Activated T-cell treated with anti-CD3 and anti-CD28 coated beads, Interleukin-2, amount 50 U/mL, for 24 hours (primary cell): ENCODE measurements around the gene FUCA2.
"Not testable (repeated sequence)": the region's sequence is repeated elsewhere in the genome, so short reads cannot be mapped to it uniquely, and the experiment has no call there.

Source experiments
- DNase-seq: peaks from one replicate; pipeline ENCODE4 v3.0.0-alpha.2; 2020
- H3K27ac Mint-ChIP-seq: 2 replicates; pipeline ENCODE4 v1.8.0; 2020; ENCODE audit warnings: mild to moderate bottlenecking, mixed read lengths
- H3K27me3 Mint-ChIP-seq: 2 replicates; pipeline ENCODE4 v1.8.0; 2020; ENCODE audit warnings: mixed read lengths
- H3K36me3 Mint-ChIP-seq: 2 replicates; pipeline ENCODE4 v1.8.0; 2020; ENCODE audit warnings: low read depth, mixed read lengths
- H3K4me1 Mint-ChIP-seq: 2 replicates; pipeline ENCODE4 v1.8.0; 2020; ENCODE audit warnings: low read depth, mixed read lengths
- H3K4me3 Mint-ChIP-seq: 2 replicates; pipeline ENCODE4 v1.8.0; 2020; ENCODE audit warnings: mild to moderate bottlenecking, moderate library complexity, mixed read lengths
- H3K9me3 Mint-ChIP-seq: 2 replicates; pipeline ENCODE4 v1.8.0; 2020; ENCODE audit warnings: mixed read lengths

The FUCA2 gene

GRCh38 chr6:143522039-143522600 is 10.6 kb upstream of the FUCA2 start:
- H3K4me3 Mint-ChIP-seq: no peak overlapping the region
- no peaks in the 10 kb centered on the region for H3K4me1 Mint-ChIP-seq
- no peak overlapping the region for H3K27ac Mint-ChIP-seq
- H3K27me3 Mint-ChIP-seq: no peaks in the 10 kb centered on the region
- H3K9me3 Mint-ChIP-seq: no peaks in the 10 kb centered on the region
- no peak for DNase-seq
- H3K36me3 Mint-ChIP-seq: no peaks in the 10 kb centered on the region

GRCh38 chr6:143517447-143517773 is 5.9 kb upstream of the FUCA2 start:
- Mint-ChIP-seq H3K4me3 (no peak overlapping the region), H3K27me3 (no peaks in the 10 kb centered on the region), H3K9me3 (no peaks in the 10 kb centered on the region), H3K4me1 (peaks cover 9% of the 10 kb centered on the region), H3K36me3 (peaks cover 5% of the 10 kb centered on the region), H3K27ac (peak overlapping the region; percentile 22)
- no peak for DNase-seq

GRCh38 chr6:143516690-143517446 is 5.3 kb upstream of the FUCA2 start:
- Mint-ChIP-seq H3K4me3 (no peak overlapping the region), H3K9me3 (no peaks in the 10 kb centered on the region), H3K4me1 (peaks cover 12% of the 10 kb centered on the region), H3K27me3 (no peaks in the 10 kb centered on the region), H3K36me3 (peaks cover 6% of the 10 kb centered on the region), H3K27ac (peak overlapping the region; percentile 22)
- no peak for DNase-seq

- Mint-ChIP-seq H3K27me3 (no peaks in the 10 kb centered on the region), H3K36me3 (peaks cover 12% of the 10 kb centered on the region), H3K27ac (no peak overlapping the region), H3K4me1 (peaks cover 21% of the 10 kb centered on the region), H3K9me3 (no peaks in the 10 kb centered on the region), H3K4me3 (no peak overlapping the region)
- no peak for DNase-seq
These were observed 4.3 kb upstream of the FUCA2 start for GRCh38 chr6:143515766-143516355.

- Mint-ChIP-seq H3K27me3 (no peaks in the 10 kb centered on the region), H3K27ac (no peak overlapping the region)
- no peak for DNase-seq
These were observed 3.7 kb upstream of the FUCA2 start for GRCh38 chr6:143515061-143515760.

GRCh38 chr6:143513410-143513809 is 1.9 kb upstream of the FUCA2 start:
- peaks cover 33% of the 10 kb centered on the region for H3K4me1 Mint-ChIP-seq
- H3K27me3 Mint-ChIP-seq: no peaks in the 10 kb centered on the region
- no peak overlapping the region for H3K27ac Mint-ChIP-seq
- H3K36me3 Mint-ChIP-seq: peaks cover 14% of the 10 kb centered on the region
- no peaks in the 10 kb centered on the region for H3K9me3 Mint-ChIP-seq
- DNase-seq: no peak
- H3K4me3 Mint-ChIP-seq: no peak overlapping the region

More at GRCh38 chr6:143515061-143515760, 3.7 kb upstream of the FUCA2 start:
- Mint-ChIP-seq H3K4me1 (peaks cover 25% of the 10 kb centered on the region), H3K4me3 (no peak overlapping the region), H3K9me3 (no peaks in the 10 kb centered on the region), H3K36me3 (peaks cover 14% of the 10 kb centered on the region)

GRCh38 chr6:143510326-143510725 is 1.2 kb downstream of the FUCA2 start:
- H3K27me3 Mint-ChIP-seq, H3K9me3 Mint-ChIP-seq, H3K27ac Mint-ChIP-seq, DNase-seq: not testable (repeated sequence)
- Mint-ChIP-seq H3K36me3 (peaks cover 28% of the 10 kb centered on the region), H3K4me3 (peak overlapping the region; percentile 82), H3K4me1 (peaks cover 38% of the 10 kb centered on the region)

GRCh38 chr6:143507358-143508145 is 4.0 kb downstream of the FUCA2 start:
- no peak for DNase-seq
- Mint-ChIP-seq H3K4me1 (peaks cover 35% of the 10 kb centered on the region), H3K27ac (no peak overlapping the region), H3K9me3 (no peaks in the 10 kb centered on the region), H3K4me3 (no peak overlapping the region), H3K36me3 (peaks cover 24% of the 10 kb centered on the region), H3K27me3 (no peaks in the 10 kb centered on the region)

- Mint-ChIP-seq H3K9me3 (no peaks in the 10 kb centered on the region), H3K36me3 (peaks cover 22% of the 10 kb centered on the region), H3K27ac (no peak overlapping the region), H3K4me3 (no peak overlapping the region), H3K4me1 (peaks cover 28% of the 10 kb centered on the region), H3K27me3 (no peaks in the 10 kb centered on the region)
- DNase-seq: no peak
These were observed 4.9 kb downstream of the FUCA2 start for GRCh38 chr6:143506620-143507019.

GRCh38 chr6:143506199-143506598 is 5.3 kb downstream of the FUCA2 start:
- no peak for DNase-seq
- no peaks in the 10 kb centered on the region for H3K9me3 Mint-ChIP-seq
- no peaks in the 10 kb centered on the region for H3K27me3 Mint-ChIP-seq
- H3K4me1 Mint-ChIP-seq: peaks cover 25% of the 10 kb centered on the region
- peaks cover 20% of the 10 kb centered on the region for H3K36me3 Mint-ChIP-seq
- no peak overlapping the region for H3K27ac Mint-ChIP-seq
- H3K4me3 Mint-ChIP-seq: no peak overlapping the region

GRCh38 chr6:143505537-143505936 is 6.0 kb downstream of the FUCA2 start:
- Mint-ChIP-seq H3K4me3 (no peak overlapping the region), H3K9me3 (no peaks in the 10 kb centered on the region), H3K27ac (peak overlapping the region; percentile 76), H3K27me3 (no peaks in the 10 kb centered on the region), H3K4me1 (peaks cover 18% of the 10 kb centered on the region), H3K36me3 (peaks cover 20% of the 10 kb centered on the region)
- no peak for DNase-seq

GRCh38 chr6:143505111-143505510 is 6.4 kb downstream of the FUCA2 start:
- Mint-ChIP-seq H3K4me3 (no peak overlapping the region), H3K4me1 (peaks cover 18% of the 10 kb centered on the region), H3K27ac (peak overlapping the region; percentile 76), H3K36me3 (peaks cover 23% of the 10 kb centered on the region), H3K27me3 (no peaks in the 10 kb centered on the region), H3K9me3 (no peaks in the 10 kb centered on the region)
- no peak for DNase-seq

GRCh38 chr6:143504369-143504768 is 7.2 kb downstream of the FUCA2 start:
- peaks cover 14% of the 10 kb centered on the region for H3K4me1 Mint-ChIP-seq
- H3K27me3 Mint-ChIP-seq: no peaks in the 10 kb centered on the region
- H3K36me3 Mint-ChIP-seq: peaks cover 25% of the 10 kb centered on the region
- no peak for DNase-seq
- H3K27ac Mint-ChIP-seq: no peak overlapping the region
- H3K4me3 Mint-ChIP-seq: no peak overlapping the region
- H3K9me3 Mint-ChIP-seq: no peaks in the 10 kb centered on the region

- Mint-ChIP-seq H3K36me3 (peaks cover 35% of the 10 kb centered on the region), H3K27ac (no peak overlapping the region), H3K9me3 (no peaks in the 10 kb centered on the region), H3K27me3 (no peaks in the 10 kb centered on the region), H3K4me3 (no peak overlapping the region), H3K4me1 (peaks cover 24% of the 10 kb centered on the region)
- no peak for DNase-seq
These were observed 9.7 kb downstream of the FUCA2 start for GRCh38 chr6:143501851-143502250.
